HL-60 (cell line): ENCODE data around the gene ARHGAP18.

Experiments
- DNase-seq, 2 experiments: peaks; one replicate each; pipeline ENCODE4 v3.0.0-alpha.2; 2010 to 2020; ENCODE audit warnings: low read depth in 1 of 2, low spot score in 1 of 2
- H3K27ac ChIP-seq: fragments of 250-450 bp; sonication (Bioruptor Pico); replicated peaks from 2 replicates; pipeline ENCODE4 v1.5.1; 2020; ENCODE audit warnings: mild to moderate bottlenecking, moderate library complexity
- H3K27me3 ChIP-seq: fragments of 250-450 bp; sonication (Bioruptor Pico); 2 replicates; pipeline ENCODE4 v1.5.1; 2021; ENCODE audit warnings: mild to moderate bottlenecking, moderate library complexity; ENCODE audit not compliant: insufficient read depth, poor library complexity, severe bottlenecking
- H3K4me3 ChIP-seq: replicated peaks from 2 replicates; pipeline ENCODE4 v1.5.1; 2011; ENCODE audit warnings: mild to moderate bottlenecking, control low read depth, low read length; ENCODE audit not compliant: insufficient read depth
- GABPA ChIP-seq: IDR thresholded peaks from 2 replicates; pipeline ENCODE4 v1.6.1; 2012; ENCODE audit warnings: low read depth
- POLR2AphosphoS5 ChIP-seq: IDR thresholded peaks from 2 replicates; pipeline ENCODE4 v1.6.1; 2012; ENCODE audit warnings: low read depth
- SPI1 ChIP-seq: IDR thresholded peaks from 2 replicates; pipeline ENCODE4 v1.6.1; 2012; ENCODE audit warnings: low read depth, mild to moderate bottlenecking, borderline replicate concordance
- TF ChIP-seq, protein P1 (sequence below): IDR thresholded peaks from 2 replicates; pipeline ENCODE4 v1.6.1; 2012; ENCODE audit warnings: low read depth; ENCODE audit not compliant: insufficient replicate concordance
- TF ChIP-seq, protein P2 (sequence below): IDR thresholded peaks from one replicate; pipeline ENCODE4 v1.5.1; 2011; ENCODE audit warnings: low read length, control low read depth, inconsistent platforms; ENCODE audit not compliant: insufficient read depth

The ARHGAP18 gene

DNA sequence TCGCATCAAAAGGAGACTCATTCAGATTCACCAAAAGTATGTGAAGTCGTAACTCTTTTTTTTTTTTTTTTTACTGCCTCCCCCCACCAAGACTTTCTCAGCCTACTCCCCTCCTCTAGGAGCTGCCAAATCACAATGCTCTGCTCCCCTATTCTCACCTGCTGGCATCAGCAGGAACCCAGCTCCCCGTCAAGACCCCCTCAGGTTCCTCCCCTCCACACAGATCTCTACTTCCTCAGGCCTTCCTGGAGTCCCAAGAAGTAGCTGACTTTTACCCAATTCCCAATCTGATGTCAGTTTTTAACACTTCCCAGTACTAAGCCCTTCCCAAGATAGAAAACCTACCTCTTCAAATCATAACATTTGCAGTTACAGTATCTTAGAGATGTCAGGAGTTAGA is 39.3 kb downstream of the ARHGAP18 start:
- H3K27ac ChIP-seq = no peak overlapping the region
- DNase-seq = no peak
- TF ChIP-seq SPI1 (no peak), POLR2AphosphoS5 (no peak), GABPA (no peak)
- TF ChIP-seq, protein P1, sequence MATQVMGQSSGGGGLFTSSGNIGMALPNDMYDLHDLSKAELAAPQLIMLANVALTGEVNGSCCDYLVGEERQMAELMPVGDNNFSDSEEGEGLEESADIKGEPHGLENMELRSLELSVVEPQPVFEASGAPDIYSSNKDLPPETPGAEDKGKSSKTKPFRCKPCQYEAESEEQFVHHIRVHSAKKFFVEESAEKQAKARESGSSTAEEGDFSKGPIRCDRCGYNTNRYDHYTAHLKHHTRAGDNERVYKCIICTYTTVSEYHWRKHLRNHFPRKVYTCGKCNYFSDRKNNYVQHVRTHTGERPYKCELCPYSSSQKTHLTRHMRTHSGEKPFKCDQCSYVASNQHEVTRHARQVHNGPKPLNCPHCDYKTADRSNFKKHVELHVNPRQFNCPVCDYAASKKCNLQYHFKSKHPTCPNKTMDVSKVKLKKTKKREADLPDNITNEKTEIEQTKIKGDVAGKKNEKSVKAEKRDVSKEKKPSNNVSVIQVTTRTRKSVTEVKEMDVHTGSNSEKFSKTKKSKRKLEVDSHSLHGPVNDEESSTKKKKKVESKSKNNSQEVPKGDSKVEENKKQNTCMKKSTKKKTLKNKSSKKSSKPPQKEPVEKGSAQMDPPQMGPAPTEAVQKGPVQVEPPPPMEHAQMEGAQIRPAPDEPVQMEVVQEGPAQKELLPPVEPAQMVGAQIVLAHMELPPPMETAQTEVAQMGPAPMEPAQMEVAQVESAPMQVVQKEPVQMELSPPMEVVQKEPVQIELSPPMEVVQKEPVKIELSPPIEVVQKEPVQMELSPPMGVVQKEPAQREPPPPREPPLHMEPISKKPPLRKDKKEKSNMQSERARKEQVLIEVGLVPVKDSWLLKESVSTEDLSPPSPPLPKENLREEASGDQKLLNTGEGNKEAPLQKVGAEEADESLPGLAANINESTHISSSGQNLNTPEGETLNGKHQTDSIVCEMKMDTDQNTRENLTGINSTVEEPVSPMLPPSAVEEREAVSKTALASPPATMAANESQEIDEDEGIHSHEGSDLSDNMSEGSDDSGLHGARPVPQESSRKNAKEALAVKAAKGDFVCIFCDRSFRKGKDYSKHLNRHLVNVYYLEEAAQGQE = no peak
- TF ChIP-seq, protein P2, sequence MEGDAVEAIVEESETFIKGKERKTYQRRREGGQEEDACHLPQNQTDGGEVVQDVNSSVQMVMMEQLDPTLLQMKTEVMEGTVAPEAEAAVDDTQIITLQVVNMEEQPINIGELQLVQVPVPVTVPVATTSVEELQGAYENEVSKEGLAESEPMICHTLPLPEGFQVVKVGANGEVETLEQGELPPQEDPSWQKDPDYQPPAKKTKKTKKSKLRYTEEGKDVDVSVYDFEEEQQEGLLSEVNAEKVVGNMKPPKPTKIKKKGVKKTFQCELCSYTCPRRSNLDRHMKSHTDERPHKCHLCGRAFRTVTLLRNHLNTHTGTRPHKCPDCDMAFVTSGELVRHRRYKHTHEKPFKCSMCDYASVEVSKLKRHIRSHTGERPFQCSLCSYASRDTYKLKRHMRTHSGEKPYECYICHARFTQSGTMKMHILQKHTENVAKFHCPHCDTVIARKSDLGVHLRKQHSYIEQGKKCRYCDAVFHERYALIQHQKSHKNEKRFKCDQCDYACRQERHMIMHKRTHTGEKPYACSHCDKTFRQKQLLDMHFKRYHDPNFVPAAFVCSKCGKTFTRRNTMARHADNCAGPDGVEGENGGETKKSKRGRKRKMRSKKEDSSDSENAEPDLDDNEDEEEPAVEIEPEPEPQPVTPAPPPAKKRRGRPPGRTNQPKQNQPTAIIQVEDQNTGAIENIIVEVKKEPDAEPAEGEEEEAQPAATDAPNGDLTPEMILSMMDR = no peak

GRCh38 chr6:129667621-129668020 is 42.4 kb downstream of the ARHGAP18 start:
- TF ChIP-seq, protein P1 = no peak
- TF ChIP-seq GABPA (no peak), SPI1 (no peak), POLR2AphosphoS5 (no peak)
- TF ChIP-seq, protein P2 = no peak
- no peak overlapping the region for H3K27ac ChIP-seq
- H3K4me3 ChIP-seq = no peak overlapping the region
- H3K27me3 ChIP-seq = no peaks in the 10 kb centered on the region
- no peak for DNase-seq

More for the DNA sequence above, 39.3 kb downstream of the ARHGAP18 start:
- H3K27me3 ChIP-seq = no peaks in the 10 kb centered on the region
- no peak overlapping the region for H3K4me3 ChIP-seq

- DNase-seq = no peak
- no peak overlapping the region for H3K4me3 ChIP-seq
These were observed 42.9 kb downstream of the ARHGAP18 start for GRCh38 chr6:129667034-129667433.

More at GRCh38 chr6:129667034-129667433, 42.9 kb downstream of the ARHGAP18 start:
- TF ChIP-seq, protein P2 = no peak
- TF ChIP-seq SPI1 (no peak), GABPA (no peak), POLR2AphosphoS5 (no peak)
- TF ChIP-seq, protein P1 = no peak
- Histone ChIP-seq H3K27ac (no peak overlapping the region), H3K27me3 (no peaks in the 10 kb centered on the region)
